ENCODE data around the gene DDAH1.

GRCh38 chr1:85322655-85323054 lies 142.3 kb downstream of the DDAH1 start:
- TF ChIP-seq CTCF (IDR thresholded peaks at IDR 0.05; ENCODE audit: extremely low read depth in 1 of 2, insufficient read depth in 1 of 2, low read depth in 1 of 2, low read length in 2 of 2) (no peak), POLR2A (IDR thresholded peaks at IDR 0.05; ENCODE audit: low read depth, low read length) (no peak), MAX (IDR thresholded peaks at IDR 0.05; ENCODE audit: insufficient read depth, insufficient read length) (no peak), POLR2AphosphoS5 (IDR thresholded peaks at IDR 0.05; ENCODE audit: insufficient read depth, low read depth, low read length) (no peak), EZH2 (IDR thresholded peaks at IDR 0.05; ENCODE audit: borderline replicate concordance, low read depth, low read length, severe bottlenecking) (no peak), MYC (IDR thresholded peaks at IDR 0.05; ENCODE audit: low read depth, low read length) (no peak), FOS (IDR thresholded peaks at IDR 0.05; ENCODE audit: borderline replicate concordance, insufficient read depth, low read length) (peak; percentile 67)
